Fibroblast of gingiva (primary cell): ENCODE data around the gene C2orf66.

Experiments used
- DNase-seq: peaks from one replicate; pipeline ENCODE4 v3.0.0-alpha.2; 2011; ENCODE audit warnings: low read depth

The C2orf66 gene

DNA sequence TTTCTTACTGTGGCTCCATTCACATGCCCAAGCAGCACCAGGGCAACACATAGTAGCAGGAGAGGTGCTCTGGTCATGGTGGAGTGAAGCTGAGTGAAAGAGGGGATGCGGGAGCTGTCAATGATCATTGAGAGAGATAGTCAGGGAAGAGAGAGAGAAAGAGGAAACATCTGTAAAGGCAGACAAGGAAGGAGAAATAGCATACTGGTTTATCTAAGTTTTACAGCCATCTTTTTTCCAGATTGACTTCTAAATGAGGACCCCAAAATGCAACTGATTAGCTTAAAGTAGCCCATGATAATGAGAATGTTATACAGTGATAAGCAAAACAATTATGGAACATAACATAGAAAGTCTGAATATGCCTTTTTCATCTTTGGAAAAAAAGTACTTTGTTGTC lies at the start of gene C2orf66:
TSS of gene C2orf66 (minus strand) at position 96 of the 400 bp plus-strand sequence. CDS start at position 77, 19 bp downstream.
- DNase-seq, result no peak

- DNase-seq, result no peak
Observed at GRCh38 chr2:196854629-196855028, 45.5 kb upstream of the C2orf66 start.

- DNase-seq, result no peak
Observed at GRCh38 chr2:196853301-196854087, 44.3 kb upstream of the C2orf66 start.

DNA sequence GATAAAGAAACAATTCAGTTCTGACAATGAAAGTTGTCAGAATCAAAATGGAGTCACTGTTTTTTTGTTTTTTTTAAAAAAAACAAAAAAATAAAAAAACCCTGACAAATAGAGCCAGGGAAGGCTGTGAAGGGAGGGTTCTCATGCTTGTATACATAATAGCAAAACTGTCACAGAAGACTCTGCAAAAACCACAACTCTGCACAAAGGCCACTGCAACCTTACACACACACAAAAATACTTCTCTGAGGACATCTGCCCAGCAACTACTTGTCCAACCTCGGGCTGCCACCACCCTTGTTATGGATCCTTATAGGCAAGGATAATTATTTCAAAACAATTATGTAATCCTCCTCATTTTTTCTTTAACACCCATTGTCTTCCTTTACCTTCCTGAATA lies 41.9 kb upstream of the C2orf66 start:
- DNase-seq, result no peak

DNA sequence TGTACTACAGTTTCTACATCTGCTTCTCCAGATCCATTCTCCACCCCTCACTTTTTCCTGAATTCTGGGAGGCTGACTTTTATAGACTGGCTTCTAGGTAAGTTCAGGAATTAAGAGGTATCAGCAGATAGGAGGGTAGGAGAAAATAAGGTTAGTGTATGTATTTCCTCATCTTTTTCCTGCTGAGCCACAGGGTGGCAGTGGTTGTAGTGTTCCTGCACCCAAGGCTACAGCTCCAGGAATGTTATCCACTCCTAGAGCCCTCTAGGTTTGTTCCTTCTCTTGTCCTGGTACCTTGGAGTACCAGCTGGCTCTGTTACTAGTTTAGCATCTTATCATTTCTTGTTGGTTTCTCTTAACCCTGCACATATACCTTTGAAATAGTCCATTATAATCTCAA lies 40.7 kb upstream of the C2orf66 start:
- DNase-seq, result peak; percentile 26

DNA sequence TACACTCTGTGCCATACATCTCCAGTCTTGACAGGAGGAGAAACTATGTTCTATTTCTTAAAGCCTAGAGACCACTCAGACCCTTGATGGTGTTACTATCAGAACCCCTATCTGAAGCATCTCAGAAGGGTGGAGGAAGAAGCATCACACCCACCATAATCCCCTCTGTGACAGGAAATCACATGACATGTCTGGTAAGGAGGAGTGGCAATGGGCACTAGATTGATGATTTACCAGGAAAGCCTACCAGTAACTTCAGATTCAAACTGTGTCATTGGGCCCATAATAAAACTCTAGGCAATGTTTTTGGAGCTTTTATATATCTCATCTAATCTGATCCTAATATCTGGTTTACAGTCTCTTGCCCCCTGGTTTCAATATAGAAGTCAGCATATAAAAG lies 37.1 kb upstream of the C2orf66 start:
- no peak for DNase-seq

- DNase-seq, result no peak
Observed at GRCh38 chr2:196845371-196845770, 36.2 kb upstream of the C2orf66 start.

DNA sequence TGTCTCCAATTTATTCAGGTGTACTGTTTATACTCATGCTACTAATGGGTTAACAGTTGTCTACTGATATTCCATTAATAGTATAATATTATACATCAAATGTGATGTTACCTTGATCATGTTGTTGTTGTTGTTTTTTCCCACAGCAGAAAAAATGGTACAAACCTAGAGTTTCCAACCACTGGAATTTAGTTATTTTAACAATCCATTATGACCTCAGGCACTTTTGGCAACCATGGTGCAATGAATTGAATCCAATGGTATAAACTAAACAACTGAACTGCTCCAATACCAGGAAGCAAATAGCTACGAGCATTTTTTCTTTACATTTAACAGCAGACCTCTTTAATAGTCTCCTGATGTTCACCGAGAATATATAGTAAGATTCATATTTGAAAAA lies 31.0 kb upstream of the C2orf66 start:
- DNase-seq, result peak; percentile 17

- DNase-seq, result peak; percentile 11
Observed at GRCh38 chr2:196839574-196839973, 30.4 kb upstream of the C2orf66 start.

GRCh38 chr2:196836440-196836839 lies 27.3 kb upstream of the C2orf66 start:
- DNase-seq, result peak; percentile 39

DNA sequence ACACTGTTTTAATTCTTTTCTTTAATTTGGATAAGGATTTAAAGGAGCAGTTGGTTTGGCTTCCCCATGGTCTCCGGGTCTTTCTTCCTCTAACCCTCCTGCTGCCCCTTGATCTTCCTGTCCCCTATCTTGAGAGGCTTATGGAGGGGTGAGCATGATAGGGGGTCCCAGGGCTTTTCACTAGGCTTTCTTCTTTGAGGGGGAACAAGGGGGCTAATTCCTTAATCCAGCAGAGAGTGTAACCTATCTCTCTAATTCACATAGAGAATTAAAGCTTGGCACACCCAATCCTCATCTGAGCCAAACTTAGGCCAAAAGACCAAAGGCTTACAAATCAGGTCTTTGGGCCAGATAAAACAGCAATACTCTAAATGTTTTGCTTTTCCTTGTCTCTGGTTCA lies 21.5 kb upstream of the C2orf66 start:
- DNase-seq, result no peak

DNA sequence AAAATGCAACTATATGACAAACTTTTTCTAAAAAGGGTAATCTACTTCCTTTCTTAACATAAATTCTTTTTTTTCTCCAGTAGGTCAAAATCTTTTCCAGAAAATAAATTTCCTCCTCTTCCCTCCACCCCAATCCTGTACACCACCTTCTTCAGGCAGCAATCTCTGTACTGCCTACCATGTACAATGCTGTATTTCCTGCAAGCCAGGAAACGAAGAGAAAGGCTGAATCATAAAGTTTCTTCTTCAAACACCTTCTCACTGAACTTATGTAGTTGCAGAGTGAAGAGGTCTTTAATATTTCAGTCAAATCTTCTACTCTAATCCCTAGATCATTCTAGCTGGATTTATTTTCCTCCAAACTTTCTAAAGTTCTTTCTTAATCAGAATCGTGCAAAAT lies 18.2 kb upstream of the C2orf66 start:
- DNase-seq, result no peak

DNA sequence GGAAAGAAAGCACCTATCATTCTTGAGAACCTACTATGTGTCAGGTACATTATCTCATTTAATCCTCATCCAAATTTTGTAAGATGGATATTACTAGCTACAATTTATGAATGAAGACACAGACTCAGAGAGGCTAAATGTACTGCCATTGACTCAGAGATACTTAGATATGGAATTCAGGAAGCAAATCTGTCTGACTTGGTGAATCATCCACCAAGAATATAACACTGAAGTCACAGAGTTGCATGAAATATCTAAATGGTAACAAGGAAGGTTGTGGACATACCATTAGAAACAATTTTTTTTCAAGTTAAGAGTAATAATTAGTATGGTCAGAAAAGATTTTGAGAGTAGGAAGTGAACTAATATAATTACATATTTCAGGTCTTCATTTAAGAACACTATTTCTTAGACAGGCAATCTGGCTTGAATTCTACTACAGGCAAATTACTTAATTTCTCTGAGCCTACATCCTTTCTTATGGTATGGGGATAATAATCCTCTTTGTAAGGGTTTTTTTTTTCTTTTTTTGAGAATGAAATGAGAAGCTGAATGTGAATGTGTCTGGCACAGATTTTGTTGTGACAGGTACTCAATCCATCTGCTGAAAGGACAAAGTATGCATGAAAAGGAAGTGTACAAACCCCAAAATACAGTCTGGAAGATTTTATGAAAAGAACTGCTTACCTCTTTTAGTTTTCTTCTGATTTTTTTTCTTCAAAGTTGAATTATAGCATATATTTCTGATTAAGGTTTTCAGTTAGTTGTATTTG lies 14.8 kb upstream of the C2orf66 start:
- peak; percentile 54 for DNase-seq

GRCh38 chr2:196821195-196821594 lies 12.0 kb upstream of the C2orf66 start:
- peak; percentile 44 for DNase-seq

DNA sequence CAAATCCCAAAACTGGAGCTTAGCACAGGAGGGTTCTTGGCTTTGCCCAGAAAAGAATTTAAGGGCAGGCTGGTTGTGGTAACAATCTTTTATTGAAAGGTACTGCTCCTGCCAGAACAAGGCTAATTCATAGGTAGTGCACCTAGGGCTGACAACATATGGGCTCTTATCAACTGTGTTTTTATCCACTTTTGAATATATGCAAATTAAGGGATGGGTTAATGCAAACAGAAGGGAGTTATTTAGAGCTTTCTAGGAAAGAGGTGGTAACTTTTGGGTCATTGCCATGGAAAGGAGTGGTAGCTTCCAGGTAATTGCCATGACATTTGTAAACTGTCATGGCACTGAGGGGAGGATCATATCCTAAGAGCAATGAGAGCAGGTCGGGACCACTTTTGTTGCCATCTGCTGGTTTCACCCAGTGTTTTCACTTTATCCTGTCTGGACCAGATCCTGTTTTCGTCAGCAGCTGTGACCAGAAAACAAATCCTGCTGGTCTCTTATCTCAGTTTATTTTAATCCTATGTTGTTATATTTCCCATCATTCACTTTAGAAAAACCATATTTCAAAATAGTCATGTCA lies 981 bp downstream of the C2orf66 start:
- DNase-seq, result no peak

GRCh38 chr2:196804381-196804780 lies 4.8 kb downstream of the C2orf66 start:
- DNase-seq, result no peak

- no peak for DNase-seq
Observed at GRCh38 chr2:196802401-196802800, 6.8 kb downstream of the C2orf66 start.

GRCh38 chr2:196801674-196802261 lies 7.4 kb downstream of the C2orf66 start:
- DNase-seq, result peak; percentile 17

DNA sequence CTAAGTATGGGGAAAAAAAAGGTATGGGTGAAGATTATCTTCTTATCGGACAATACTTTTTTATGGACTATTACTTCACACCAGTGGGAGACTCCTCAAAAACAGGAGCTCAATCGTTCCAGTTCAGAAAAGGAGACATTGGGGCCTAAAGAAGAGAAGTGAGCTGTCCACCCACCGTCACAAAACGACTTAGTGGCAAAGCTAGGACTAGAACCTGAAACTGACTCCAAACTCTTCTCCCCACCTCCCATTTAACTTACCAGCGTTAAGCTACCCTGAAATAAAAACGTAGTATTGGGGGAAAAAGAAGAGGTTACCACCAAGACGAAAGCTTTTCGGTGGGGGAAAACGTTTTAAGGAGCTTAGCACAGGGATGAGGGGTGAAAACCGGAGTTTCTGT lies 10.2 kb downstream of the C2orf66 start:
- DNase-seq, result peak; percentile 6

GRCh38 chr2:196792865-196793264 lies 16.3 kb downstream of the C2orf66 start:
- no peak for DNase-seq

DNA sequence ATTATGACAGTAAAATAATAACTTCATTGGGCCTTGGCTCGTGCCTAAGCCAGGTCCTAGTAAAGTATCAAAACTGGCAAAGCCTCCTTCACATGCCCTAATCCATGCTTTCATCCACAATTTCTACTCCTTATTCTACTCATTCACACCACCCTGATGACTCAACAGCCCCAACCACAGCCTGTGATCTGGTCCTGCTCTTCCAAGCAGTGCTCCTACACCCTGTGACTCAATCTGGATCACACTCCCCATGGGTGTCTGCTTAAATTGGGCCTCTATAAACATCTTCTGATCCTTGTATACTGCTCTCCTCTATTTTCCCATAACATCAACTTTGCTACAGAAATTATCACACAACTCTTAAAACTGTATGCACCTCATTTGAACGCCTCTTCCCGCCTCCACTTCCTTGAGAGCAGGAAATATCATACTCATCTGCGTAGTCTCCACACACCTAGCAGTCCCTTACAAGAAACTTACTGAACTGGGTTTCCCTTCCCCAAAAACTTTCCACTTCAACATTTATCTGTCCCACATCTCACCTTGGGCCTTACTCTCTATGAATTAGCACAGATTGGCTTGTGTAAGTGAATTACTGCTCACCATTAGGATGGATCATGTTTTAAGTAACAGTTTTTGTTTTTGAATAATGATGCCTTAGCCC lies 25.6 kb downstream of the C2orf66 start:
- no peak for DNase-seq

GRCh38 chr2:196767101-196767500 lies 42.1 kb downstream of the C2orf66 start:
- no peak for DNase-seq
